Measurements from ENCODE around the gene RAPGEF1. TPM values are rescaled to one million over a fixed set of nuclear protein-coding genes. Genes with fewer than 3 reads are reported as not detected.

Gene RAPGEF1
- polyA plus RNA-seq, 2 of the 4 experiments (the other 2 are of a cell fraction): 21.6 to 27.7 TPM

DNA sequence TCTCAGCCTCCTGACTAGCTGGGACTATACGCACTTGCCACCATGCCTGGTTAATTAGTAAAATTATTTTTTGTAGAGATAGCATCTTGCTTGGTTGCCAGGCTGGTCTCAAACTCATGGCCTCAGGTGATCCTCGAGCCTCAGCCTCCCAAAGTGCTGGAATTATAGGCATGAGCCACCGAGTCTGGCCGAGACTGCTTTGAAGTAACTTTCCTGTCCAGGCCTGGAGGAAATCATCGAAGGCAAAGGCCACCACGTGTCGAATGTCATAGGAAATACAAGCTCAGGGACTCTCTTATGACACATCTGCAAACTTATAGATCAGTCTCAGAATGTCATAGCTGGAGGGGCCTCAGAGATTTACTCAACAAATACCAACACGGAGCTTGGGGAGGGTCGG lies 25.1 kb downstream of the RAPGEF1 start:
- Histone ChIP-seq H3K9me3 (no peaks in the 10 kb centered on the region), H3K4me2 (peak overlapping the region; percentile 37; the same call in 1 of the 3 replicates), H3K4me1 (peaks cover 28% of the 10 kb centered on the region; the same call in 2 of the 3 replicates), H3K27ac (peak overlapping the region in 1 of 2 experiments; percentile 30; a peak in 3 of 6 replicates), H3K4me3 (no peak overlapping the region)
- FAIRE-seq (no peak), ATAC-seq (no peak), DNase-seq (ENCODE audit: low read depth in 1 of 2, low spot score in 1 of 2) (no peak)
- TF ChIP-seq HEYL (CRISPR knock-in tag; IDR thresholded peaks at IDR 0.05) (no peak), POLR2AphosphoS2 (conservative IDR thresholded peaks at IDR 0.05; ENCODE audit: low read length) (no peak), MAFK (IDR thresholded peaks at IDR 0.05; ENCODE audit: partially characterized antibody) (no peak), FOSB (CRISPR knock-in tag; IDR thresholded peaks at IDR 0.05) (no peak), JUNB (IDR thresholded peaks at IDR 0.05) (no peak), HOXB13 (CRISPR knock-in tag; IDR thresholded peaks at IDR 0.05; ENCODE audit: low read depth) (no peak), ZFP36 (IDR thresholded peaks at IDR 0.05; ENCODE audit: borderline replicate concordance, partially characterized antibody) (no peak), TFCP2L1 (CRISPR knock-in tag; IDR thresholded peaks at IDR 0.05) (no peak), HOXA7 (CRISPR knock-in tag; IDR thresholded peaks at IDR 0.05) (no peak), ELK1 (IDR thresholded peaks at IDR 0.05; ENCODE audit: low read depth, low read length) (no peak), EHF (CRISPR knock-in tag; IDR thresholded peaks at IDR 0.05) (no peak), HES2 (IDR thresholded peaks at IDR 0.05) (no peak), NPAS2 (CRISPR knock-in tag; IDR thresholded peaks at IDR 0.05; ENCODE audit: borderline replicate concordance) (no peak), HMGXB4 (CRISPR knock-in tag; IDR thresholded peaks at IDR 0.05; ENCODE audit: borderline replicate concordance) (no peak)
- TF ChIP-seq, protein P1, sequence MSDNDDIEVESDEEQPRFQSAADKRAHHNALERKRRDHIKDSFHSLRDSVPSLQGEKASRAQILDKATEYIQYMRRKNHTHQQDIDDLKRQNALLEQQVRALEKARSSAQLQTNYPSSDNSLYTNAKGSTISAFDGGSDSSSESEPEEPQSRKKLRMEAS (IDR thresholded peaks at IDR 0.05): no peak
- TF ChIP-seq, protein P2, sequence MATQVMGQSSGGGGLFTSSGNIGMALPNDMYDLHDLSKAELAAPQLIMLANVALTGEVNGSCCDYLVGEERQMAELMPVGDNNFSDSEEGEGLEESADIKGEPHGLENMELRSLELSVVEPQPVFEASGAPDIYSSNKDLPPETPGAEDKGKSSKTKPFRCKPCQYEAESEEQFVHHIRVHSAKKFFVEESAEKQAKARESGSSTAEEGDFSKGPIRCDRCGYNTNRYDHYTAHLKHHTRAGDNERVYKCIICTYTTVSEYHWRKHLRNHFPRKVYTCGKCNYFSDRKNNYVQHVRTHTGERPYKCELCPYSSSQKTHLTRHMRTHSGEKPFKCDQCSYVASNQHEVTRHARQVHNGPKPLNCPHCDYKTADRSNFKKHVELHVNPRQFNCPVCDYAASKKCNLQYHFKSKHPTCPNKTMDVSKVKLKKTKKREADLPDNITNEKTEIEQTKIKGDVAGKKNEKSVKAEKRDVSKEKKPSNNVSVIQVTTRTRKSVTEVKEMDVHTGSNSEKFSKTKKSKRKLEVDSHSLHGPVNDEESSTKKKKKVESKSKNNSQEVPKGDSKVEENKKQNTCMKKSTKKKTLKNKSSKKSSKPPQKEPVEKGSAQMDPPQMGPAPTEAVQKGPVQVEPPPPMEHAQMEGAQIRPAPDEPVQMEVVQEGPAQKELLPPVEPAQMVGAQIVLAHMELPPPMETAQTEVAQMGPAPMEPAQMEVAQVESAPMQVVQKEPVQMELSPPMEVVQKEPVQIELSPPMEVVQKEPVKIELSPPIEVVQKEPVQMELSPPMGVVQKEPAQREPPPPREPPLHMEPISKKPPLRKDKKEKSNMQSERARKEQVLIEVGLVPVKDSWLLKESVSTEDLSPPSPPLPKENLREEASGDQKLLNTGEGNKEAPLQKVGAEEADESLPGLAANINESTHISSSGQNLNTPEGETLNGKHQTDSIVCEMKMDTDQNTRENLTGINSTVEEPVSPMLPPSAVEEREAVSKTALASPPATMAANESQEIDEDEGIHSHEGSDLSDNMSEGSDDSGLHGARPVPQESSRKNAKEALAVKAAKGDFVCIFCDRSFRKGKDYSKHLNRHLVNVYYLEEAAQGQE (IDR thresholded peaks at IDR 0.05): no peak
- ChIA-PET CTCF (interaction anchor here (1.0 to 7.3 kb wide), 4 partner anchors 13 to 124 kb away, joined by 5 to 53 read pairs (median 8); partner anchors contain the start of gene RAPGEF1), POLR2A (no interaction called here)
- 89% methylated on average over 9 of the region's 9 CpGs for WGBS (ENCODE audit: missing lambda C conversion rate)

DNA sequence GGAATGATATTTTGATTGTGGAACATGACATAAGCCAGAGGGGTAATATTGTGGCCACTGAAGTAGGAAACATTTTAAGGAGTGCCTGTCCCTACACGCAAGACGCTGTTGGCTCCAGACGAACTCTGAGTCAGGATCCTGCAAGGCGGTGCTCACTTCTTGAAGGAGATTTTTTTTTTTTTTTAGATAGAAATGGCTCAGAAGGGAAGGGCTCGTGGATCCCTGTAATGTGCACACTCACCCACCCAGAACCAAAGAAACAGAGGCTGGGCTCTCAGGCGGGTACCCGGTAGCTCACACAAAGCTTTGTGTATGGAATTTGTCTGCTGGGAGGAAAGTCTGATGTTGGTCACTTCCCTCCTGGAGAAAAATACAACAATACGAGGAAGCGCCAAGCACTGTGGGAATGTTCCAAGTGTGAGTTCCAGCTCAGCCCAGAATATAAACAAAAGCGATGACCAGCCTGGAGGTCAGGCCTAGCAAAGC lies 25.7 kb downstream of the RAPGEF1 start:
- Histone ChIP-seq H3K4me3 (no peak overlapping the region), H3K4me2 (peak overlapping the region; percentile 37), H3K9me3 (no peaks in the 10 kb centered on the region), H3K27ac (peak overlapping the region; percentile 30 to 62; a peak in 4 of 6 replicates), H3K4me1 (peaks cover 34% of the 10 kb centered on the region; the same call in 2 of the 3 replicates)
- ChIA-PET POLR2A (no interaction called here), CTCF (interaction anchor here (0.6 to 7.3 kb wide), 6 partner anchors 14 to 123 kb away, joined by 3 to 53 read pairs (median 6); partner anchors contain the start of gene RAPGEF1)
- DNase-seq (ENCODE audit: low read depth in 1 of 2, low spot score in 1 of 2) (peak in 1 of 2 experiments; percentile 61), FAIRE-seq (no peak), ATAC-seq (peak; percentile 52 to 69; a peak in 5 of 6 replicates)
- 62% methylated on average over 10 of the region's 10 CpGs for WGBS (ENCODE audit: missing lambda C conversion rate)
- TF ChIP-seq CBX8 (IDR thresholded peaks at IDR 0.05) (no peak), RAD21 (conservative IDR thresholded peaks at IDR 0.05 in 1 of 2, IDR thresholded peaks at IDR 0.05 in 1 of 2) (no peak), POLR2A (IDR thresholded peaks at IDR 0.05; ENCODE audit: low read length) (no peak), ZC3H11A (IDR thresholded peaks at IDR 0.05) (no peak), MAFK (IDR thresholded peaks at IDR 0.05; ENCODE audit: partially characterized antibody) (no peak), FOXS1 (CRISPR knock-in tag; IDR thresholded peaks at IDR 0.05) (no peak), HOXA7 (CRISPR knock-in tag; IDR thresholded peaks at IDR 0.05) (no peak), BCL3 (IDR thresholded peaks at IDR 0.05) (no peak), HDAC2 (IDR thresholded peaks at IDR 0.05) (no peak)
- TF ChIP-seq, protein P3, sequence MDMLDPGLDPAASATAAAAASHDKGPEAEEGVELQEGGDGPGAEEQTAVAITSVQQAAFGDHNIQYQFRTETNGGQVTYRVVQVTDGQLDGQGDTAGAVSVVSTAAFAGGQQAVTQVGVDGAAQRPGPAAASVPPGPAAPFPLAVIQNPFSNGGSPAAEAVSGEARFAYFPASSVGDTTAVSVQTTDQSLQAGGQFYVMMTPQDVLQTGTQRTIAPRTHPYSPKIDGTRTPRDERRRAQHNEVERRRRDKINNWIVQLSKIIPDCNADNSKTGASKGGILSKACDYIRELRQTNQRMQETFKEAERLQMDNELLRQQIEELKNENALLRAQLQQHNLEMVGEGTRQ (IDR thresholded peaks at IDR 0.05): no peak
- TF ChIP-seq, protein P2 (IDR thresholded peaks at IDR 0.05): no peak
